Duodenal mucosa (tissue), 2 donors: Measurements from ENCODE around the gene DMBX1.

Source experiments
- H3K27ac ChIP-seq: one replicate; pipeline ENCODE4 v1.7.0; 2013; ENCODE audit warnings: low read depth, low read length
- H3K27me3 ChIP-seq, 2 donors: one replicate each; pipeline ENCODE4 v1.7.0; 2013; ENCODE audit warnings: low read length in 2 of 2, control low read depth in 1 of 2; ENCODE audit not compliant: insufficient read depth in 2 of 2, control insufficient read depth in 1 of 2
- H3K36me3 ChIP-seq, 2 donors: one replicate each; pipeline ENCODE4 v1.7.0; 2013; ENCODE audit warnings: low read length in 2 of 2, control low read depth in 1 of 2; ENCODE audit not compliant: insufficient read depth in 2 of 2, control insufficient read depth in 1 of 2
- H3K4me1 ChIP-seq, 2 donors: one replicate each; pipeline ENCODE4 v1.7.0; 2013; ENCODE audit warnings: low read length in 2 of 2, control low read depth in 1 of 2; ENCODE audit not compliant: insufficient read depth in 2 of 2, control insufficient read depth in 1 of 2
- H3K4me3 ChIP-seq, 2 donors: one replicate each; pipeline ENCODE4 v1.7.0; 2013; ENCODE audit warnings: low read length in 2 of 2, low read depth in 1 of 2
- H3K9ac ChIP-seq, 2 donors: one replicate each; pipeline ENCODE4 v1.7.0; 2013; ENCODE audit warnings: low read length in 2 of 2, low read depth in 1 of 2
- H3K9me3 ChIP-seq, 2 donors: one replicate each; pipeline ENCODE4 v1.7.0; 2013; ENCODE audit warnings: low read length in 2 of 2, control low read depth in 1 of 2; ENCODE audit not compliant: control insufficient read depth in 1 of 2

The DMBX1 gene

GRCh38 chr1:46490656-46491442 is 1.2 kb downstream of the DMBX1 start:
- Histone ChIP-seq H3K27ac (no peak overlapping the region), H3K4me3 (no peak overlapping the region), H3K4me1 (peaks cover 7 to 14% of the 10 kb centered on the region in 2 donors), H3K9me3 (no peaks in the 10 kb centered on the region), H3K27me3 (peaks cover 87 to 88% of the 10 kb centered on the region in 2 donors), H3K9ac (no peak overlapping the region), H3K36me3 (no peaks in the 10 kb centered on the region)

- no peak overlapping the region for H3K4me3 ChIP-seq
- no peaks in the 10 kb centered on the region for H3K36me3 ChIP-seq
- H3K4me1 ChIP-seq, result peaks cover 7 to 14% of the 10 kb centered on the region in 2 donors
- H3K9ac ChIP-seq, result no peak overlapping the region
- H3K27ac ChIP-seq, result no peak overlapping the region
- H3K27me3 ChIP-seq, result peaks cover 80 to 81% of the 10 kb centered on the region in 2 donors
- H3K9me3 ChIP-seq, result no peaks in the 10 kb centered on the region
Measured at GRCh38 chr1:46491443-46492268, 2.0 kb downstream of the DMBX1 start.

- peaks cover 7 to 14% of the 10 kb centered on the region in 2 donors for H3K4me1 ChIP-seq
- peaks cover 73 to 77% of the 10 kb centered on the region in 2 donors for H3K27me3 ChIP-seq
- H3K4me3 ChIP-seq, result no peak overlapping the region
- H3K9ac ChIP-seq, result no peak overlapping the region
- H3K27ac ChIP-seq, result no peak overlapping the region
- no peaks in the 10 kb centered on the region for H3K9me3 ChIP-seq
- no peaks in the 10 kb centered on the region for H3K36me3 ChIP-seq
Measured at GRCh38 chr1:46492269-46492853, 2.7 kb downstream of the DMBX1 start.

DNA sequence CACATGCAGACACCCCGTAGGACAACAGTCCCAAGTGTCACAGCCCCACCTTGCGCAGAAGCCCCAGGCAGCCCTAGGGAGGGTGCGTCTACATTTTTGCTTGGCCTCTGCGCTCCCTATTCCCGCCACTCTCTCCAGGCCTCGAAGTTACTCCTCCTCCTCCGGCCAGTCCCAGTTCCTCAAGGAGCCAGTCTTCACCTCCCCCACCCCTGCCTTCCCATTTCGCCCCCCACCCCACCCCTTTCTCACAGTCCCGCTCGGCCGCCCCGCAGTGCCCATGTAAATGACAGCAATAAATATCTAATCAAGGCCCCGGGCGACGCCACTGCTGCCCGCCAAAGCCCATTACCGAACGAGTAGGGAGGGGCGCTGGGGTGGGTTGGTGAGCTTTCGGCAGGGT is 3.2 kb downstream of the DMBX1 start:
- Histone ChIP-seq H3K27ac (no peak overlapping the region), H3K36me3 (no peaks in the 10 kb centered on the region), H3K9me3 (no peaks in the 10 kb centered on the region), H3K4me3 (no peak overlapping the region), H3K4me1 (peaks cover 7 to 14% of the 10 kb centered on the region in 2 donors), H3K27me3 (peaks cover 68 to 72% of the 10 kb centered on the region in 2 donors), H3K9ac (no peak overlapping the region)

DNA sequence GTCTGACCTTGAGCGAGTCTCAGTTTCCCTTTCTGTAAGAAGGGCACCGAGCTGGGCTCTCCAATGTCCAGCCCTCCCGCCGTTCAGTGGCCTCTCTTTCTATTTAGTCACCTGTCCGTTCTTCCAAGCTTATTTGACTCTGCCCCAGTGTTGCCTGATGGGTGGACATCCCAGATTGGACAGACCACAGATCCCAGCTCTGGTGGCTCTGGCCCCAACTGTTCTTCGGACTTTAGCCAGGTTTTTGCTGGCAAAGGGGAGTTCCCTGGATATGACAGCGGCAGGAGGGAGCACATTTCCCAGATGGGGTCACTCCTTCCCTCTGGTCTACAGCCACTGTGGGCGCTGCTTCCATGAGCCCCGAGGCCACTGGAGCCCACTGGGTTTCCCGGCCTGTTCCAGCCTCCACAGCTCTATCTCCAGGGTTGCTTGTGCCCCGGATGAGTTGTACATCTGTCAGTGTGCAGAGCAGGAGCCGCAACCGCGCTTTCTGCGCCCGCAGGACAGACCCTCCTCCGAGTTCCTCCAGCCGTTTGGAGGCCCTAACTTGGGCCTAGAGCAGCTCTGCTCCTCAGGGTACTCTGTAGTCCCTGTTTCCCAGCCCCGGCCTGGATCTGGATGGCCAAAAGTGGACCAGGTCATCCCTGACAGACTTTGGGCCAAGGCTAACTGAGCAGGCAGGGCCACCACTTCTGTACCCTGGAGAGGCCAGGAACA is 3.8 kb downstream of the DMBX1 start:
- H3K9ac ChIP-seq, result no peak overlapping the region
- H3K27ac ChIP-seq, result no peak overlapping the region
- H3K9me3 ChIP-seq, result no peaks in the 10 kb centered on the region
- H3K4me3 ChIP-seq, result no peak overlapping the region
- peaks cover 64 to 66% of the 10 kb centered on the region in 2 donors for H3K27me3 ChIP-seq
- no peaks in the 10 kb centered on the region for H3K36me3 ChIP-seq
- peaks cover 7 to 14% of the 10 kb centered on the region in 2 donors for H3K4me1 ChIP-seq

- Histone ChIP-seq H3K27me3 (peaks cover 52 to 57% of the 10 kb centered on the region in 2 donors), H3K4me3 (no peak overlapping the region), H3K36me3 (no peaks in the 10 kb centered on the region), H3K4me1 (peaks cover 5 to 7% of the 10 kb centered on the region in 2 donors), H3K9me3 (no peaks in the 10 kb centered on the region), H3K9ac (no peak overlapping the region), H3K27ac (no peak overlapping the region)
Measured at GRCh38 chr1:46494910-46495309, 5.3 kb downstream of the DMBX1 start.

DNA sequence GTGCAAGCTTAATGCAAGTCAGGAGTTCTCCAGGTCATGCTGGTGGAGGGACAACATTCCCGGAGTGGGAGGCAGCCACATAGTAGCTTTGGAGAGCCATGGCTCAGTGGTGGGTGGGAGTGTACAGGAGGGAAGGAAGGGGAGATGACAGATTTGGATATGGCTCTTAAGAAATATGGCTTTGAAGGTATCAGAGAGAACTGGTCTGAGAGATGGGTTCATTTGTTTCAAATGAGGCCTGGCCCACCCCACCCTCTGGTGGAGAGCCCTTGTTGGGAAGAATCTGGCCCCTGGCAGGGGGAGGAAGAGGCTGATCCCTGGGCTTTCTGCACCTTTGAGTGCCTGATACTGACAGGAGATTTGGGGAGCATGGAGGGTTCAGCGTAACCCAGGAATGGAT is 6.1 kb downstream of the DMBX1 start:
- no peak overlapping the region for H3K9ac ChIP-seq
- H3K27me3 ChIP-seq, result peaks cover 43 to 48% of the 10 kb centered on the region in 2 donors
- no peaks in the 10 kb centered on the region for H3K9me3 ChIP-seq
- H3K4me1 ChIP-seq, result no peaks in the 10 kb centered on the region
- H3K27ac ChIP-seq, result no peak overlapping the region
- no peak overlapping the region for H3K4me3 ChIP-seq
- H3K36me3 ChIP-seq, result no peaks in the 10 kb centered on the region

GRCh38 chr1:46496505-46496904 is 6.9 kb downstream of the DMBX1 start:
- no peak overlapping the region for H3K27ac ChIP-seq

GRCh38 chr1:46497020-46497419 is 7.4 kb downstream of the DMBX1 start:
- H3K4me3 ChIP-seq, result no peak overlapping the region
- H3K27me3 ChIP-seq, result peaks cover 30 to 36% of the 10 kb centered on the region in 2 donors
- H3K27ac ChIP-seq, result no peak overlapping the region
- H3K36me3 ChIP-seq, result no peaks in the 10 kb centered on the region
- H3K9ac ChIP-seq, result no peak overlapping the region
- H3K4me1 ChIP-seq, result no peaks in the 10 kb centered on the region
- no peaks in the 10 kb centered on the region for H3K9me3 ChIP-seq

More at GRCh38 chr1:46496505-46496904, 6.9 kb downstream of the DMBX1 start:
- Histone ChIP-seq H3K9ac (no peak overlapping the region), H3K9me3 (no peaks in the 10 kb centered on the region), H3K4me1 (no peaks in the 10 kb centered on the region), H3K27me3 (peaks cover 36 to 41% of the 10 kb centered on the region in 2 donors), H3K4me3 (no peak overlapping the region), H3K36me3 (no peaks in the 10 kb centered on the region)
